OCI-LY7 (cell line): ENCODE data around the gene PYHIN1.

ENCODE experiments used
- CTCF ChIP-seq: fragments of 200-600 bp; sonication (generic); conservative IDR thresholded peaks from 2 replicates; pipeline ENCODE4 v1.5.1; 2014; ENCODE audit warnings: mild to moderate bottlenecking, antibody characterized with exemption, low read length, moderate library complexity, mixed read lengths
- EZH2phosphoT487 ChIP-seq: fragments of 200-600 bp; sonication (generic); IDR thresholded peaks from 2 replicates; pipeline ENCODE4 v1.6.1; 2018; ENCODE audit warnings: low read depth, borderline replicate concordance, mild to moderate bottlenecking, mixed run types, antibody characterized with exemption, low read length, moderate library complexity, mixed read lengths

GRCh38 chr1:159014003-159014571 is 82.7 kb downstream of the PYHIN1 start:
- no peak for TF ChIP-seq CTCF
- TF ChIP-seq EZH2phosphoT487 = no peak
